ENCODE measurements around the gene LAYN. TPM values are rescaled to one million over a fixed set of nuclear protein-coding genes. Genes with fewer than 3 reads are reported as not detected.

LAYN gene
- total and polyA plus RNA-seq, 3 donors from 2014 or later, result 7.0 to 9.5 (median 8.7) TPM

GRCh38 chr11:111531687-111532364 lies 8.7 kb upstream of the LAYN start:
- no peaks in the 10 kb centered on the region for H3K27me3 ChIP-seq
- H3K4me3 ChIP-seq, result no peak overlapping the region
- no peaks in the 10 kb centered on the region for H3K9me3 ChIP-seq
- intact Hi-C loops (cut with DNase I; ENCODE audit: low total_unique reads), result no loop called here
- TF ChIP-seq POLR2A (IDR thresholded peaks at IDR 0.05) (no peak), CTCF (IDR thresholded peaks at IDR 0.05) (no peak)
- 84 to 86% methylated on average over 9 of the region's 9 CpGs for WGBS, 2 donors
- H3K27ac ChIP-seq, result no peak overlapping the region
- DNase-seq, result no peak
- H3K4me1 ChIP-seq, result no peaks in the 10 kb centered on the region
- H3K36me3 ChIP-seq (ENCODE audit: low read depth, missing control alignments), result no peaks in the 10 kb centered on the region

- no peak for DNase-seq
- 90 to 92% methylated on average over 5 of the region's 5 CpGs for WGBS, 2 donors
These were observed 8.2 kb upstream of the LAYN start for GRCh38 chr11:111532365-111532709.

GRCh38 chr11:111535281-111535680 lies 5.2 kb upstream of the LAYN start:
- TF ChIP-seq POLR2A (IDR thresholded peaks at IDR 0.05), result no peak
- no peak for TF ChIP-seq CTCF (IDR thresholded peaks at IDR 0.05)
- 92 to 96% methylated on average over 6 of the region's 6 CpGs for whole genome bisulfite sequencing, 2 donors
- Histone ChIP-seq H3K36me3 (ENCODE audit: low read depth, missing control alignments) (no peaks in the 10 kb centered on the region), H3K4me1 (no peaks in the 10 kb centered on the region), H3K27me3 (no peaks in the 10 kb centered on the region), H3K27ac (no peak overlapping the region), H3K4me3 (no peak overlapping the region), H3K9me3 (no peaks in the 10 kb centered on the region)
- DNase-seq, result no peak
- intact Hi-C loops (cut with DNase I; ENCODE audit: low total_unique reads), result no loop called here

More at GRCh38 chr11:111532365-111532709, 8.2 kb upstream of the LAYN start:
- H3K4me3 ChIP-seq, result no peak overlapping the region
- no peaks in the 10 kb centered on the region for H3K27me3 ChIP-seq
- no peaks in the 10 kb centered on the region for H3K9me3 ChIP-seq
- intact Hi-C loops (cut with DNase I; ENCODE audit: low total_unique reads), result no loop called here
- H3K27ac ChIP-seq, result no peak overlapping the region
- no peaks in the 10 kb centered on the region for H3K4me1 ChIP-seq
- TF ChIP-seq CTCF (IDR thresholded peaks at IDR 0.05), result no peak
- TF ChIP-seq POLR2A (IDR thresholded peaks at IDR 0.05), result no peak
- no peaks in the 10 kb centered on the region for H3K36me3 ChIP-seq (ENCODE audit: low read depth, missing control alignments)

GRCh38 chr11:111537336-111537860 lies 3.1 kb upstream of the LAYN start:
- WGBS, 2 donors, result 92 to 93% methylated on average over 3 of the region's 3 CpGs
- Histone ChIP-seq H3K27me3 (no peaks in the 10 kb centered on the region), H3K36me3 (ENCODE audit: low read depth, missing control alignments) (no peaks in the 10 kb centered on the region), H3K4me3 (no peak overlapping the region), H3K9me3 (no peaks in the 10 kb centered on the region), H3K4me1 (no peaks in the 10 kb centered on the region), H3K27ac (no peak overlapping the region)
- no peak for TF ChIP-seq CTCF (IDR thresholded peaks at IDR 0.05)
- no peak for TF ChIP-seq POLR2A (IDR thresholded peaks at IDR 0.05)
- no peak for DNase-seq
- intact Hi-C loops (cut with DNase I; ENCODE audit: low total_unique reads), result no loop called here
